Left kidney (tissue), 8 donors: ENCODE data around the gene LZTR1. TPM values are rescaled to one million over a fixed set of nuclear protein-coding genes. Genes with fewer than 3 reads are reported as not detected.
"Not testable (repeated sequence)": the region's sequence is repeated elsewhere in the genome, so short reads cannot be mapped to it uniquely, and the experiment has no call there.

Experiments
- DNase-seq: peaks from one replicate; pipeline ENCODE4 v3.0.0-alpha.2; 2013
- long read RNA-seq, 8 donors: transcript quantifications; one replicate each; lab custom pipeline, GENCODE V29; 2026
- polyA plus RNA-seq: library from polyadenylated mRNA; unstranded; fragments of 120-200 nt; gene quantifications from one replicate; pipeline ENCODE4 v1.2.1, GENCODE V29; 2013; ENCODE audit not compliant: insufficient read length

LZTR1 gene
- 50.5 TPM for polyA plus RNA-seq
- long read RNA-seq, donor 1, full-length matches to known transcripts = 6 of 6 reads
- long read RNA-seq, donor 1, partial matches to known transcripts = 0 of 6 reads
- long read RNA-seq, donor 1, other reads (novel, unspliced or antisense) = 0 of 6 reads
- long read RNA-seq, donor 2, full-length matches to known transcripts = 1 of 1 reads
- long read RNA-seq, donor 2, partial matches to known transcripts = 0 of 1 reads
- long read RNA-seq, donor 2, other reads (novel, unspliced or antisense) = 0 of 1 reads
- long read RNA-seq, donor 3, full-length matches to known transcripts = 2 of 2 reads
- long read RNA-seq, donor 3, partial matches to known transcripts = 0 of 2 reads
- long read RNA-seq, donor 3, other reads (novel, unspliced or antisense) = 0 of 2 reads
- long read RNA-seq, donor 4 = 0 reads
- long read RNA-seq, donor 5, full-length matches to known transcripts = 1 of 1 reads
- long read RNA-seq, donor 5, partial matches to known transcripts = 0 of 1 reads
- long read RNA-seq, donor 5, other reads (novel, unspliced or antisense) = 0 of 1 reads
- long read RNA-seq, donor 6, full-length matches to known transcripts = 2 of 2 reads
- long read RNA-seq, donor 6, partial matches to known transcripts = 0 of 2 reads
- long read RNA-seq, donor 6, other reads (novel, unspliced or antisense) = 0 of 2 reads
- long read RNA-seq, donor 7, full-length matches to known transcripts = 3 of 3 reads
- long read RNA-seq, donor 7, partial matches to known transcripts = 0 of 3 reads
- long read RNA-seq, donor 7, other reads (novel, unspliced or antisense) = 0 of 3 reads
- long read RNA-seq, donor 8 = 0 reads

DNA sequence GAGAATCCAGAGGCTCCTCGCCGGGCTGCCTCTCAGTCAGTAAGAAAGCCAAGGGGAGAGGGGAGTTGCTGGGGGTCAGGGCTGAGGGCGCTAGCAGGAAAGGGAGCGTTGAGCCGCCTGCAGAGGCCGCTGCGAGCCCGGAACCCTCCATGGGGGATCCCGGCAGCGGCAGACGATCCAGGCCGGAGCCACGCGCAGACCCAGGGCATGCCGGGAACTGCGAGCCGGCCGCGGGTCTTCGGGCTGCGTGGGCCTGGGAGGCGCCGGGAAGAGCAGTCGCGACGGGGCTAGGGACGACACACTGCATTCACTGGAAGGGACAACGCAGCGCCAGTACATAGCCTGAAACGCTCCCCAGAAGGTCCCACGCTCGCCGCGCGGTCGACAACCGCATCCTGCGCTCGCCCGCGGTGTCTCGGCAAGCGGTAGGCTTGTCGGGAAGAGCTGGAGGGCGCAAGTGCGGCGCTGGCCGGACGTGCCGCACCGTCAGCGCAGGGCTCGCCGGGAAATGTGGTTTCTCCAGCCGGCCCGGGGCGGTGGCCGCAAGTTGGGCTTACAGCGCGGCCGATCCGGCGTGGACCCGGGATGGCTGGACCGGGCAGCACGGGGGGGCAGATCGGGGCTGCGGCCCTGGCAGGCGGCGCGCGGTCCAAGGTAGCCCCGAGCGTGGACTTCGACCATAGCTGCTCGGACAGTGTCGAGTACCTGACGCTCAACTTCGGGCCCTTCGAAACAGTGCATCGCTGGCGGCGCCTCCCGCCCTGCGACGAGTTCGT, at the start of gene LZTR1:
LZTR1 (plus strand) TSS at position 511 of the 776 bp plus-strand sequence; CDS start at position 586, 75 bp downstream.
- DNase-seq = peak; percentile 78

DNA sequence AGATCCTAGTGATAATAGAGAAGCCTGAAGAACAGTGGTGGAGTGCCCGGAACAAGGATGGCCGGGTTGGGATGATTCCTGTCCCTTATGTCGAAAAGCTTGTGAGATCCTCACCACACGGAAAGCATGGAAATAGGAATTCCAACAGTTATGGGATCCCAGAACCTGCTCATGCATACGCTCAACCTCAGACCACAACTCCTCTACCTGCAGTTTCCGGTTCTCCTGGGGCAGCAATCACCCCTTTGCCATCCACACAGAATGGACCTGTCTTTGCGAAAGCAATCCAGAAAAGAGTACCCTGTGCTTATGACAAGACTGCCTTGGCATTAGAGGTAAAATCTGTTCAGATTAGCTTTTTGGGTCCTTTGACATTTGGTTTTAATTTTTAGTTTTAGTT, 48.2 kb upstream of the LZTR1 start:
- DNase-seq = no peak

- DNase-seq = not testable (repeated sequence)
Observed at GRCh38 chr22:20935049-20935448, 47.0 kb upstream of the LZTR1 start.

GRCh38 chr22:20935780-20936539, 46.1 kb upstream of the LZTR1 start:
- DNase-seq = not testable (repeated sequence)

DNA sequence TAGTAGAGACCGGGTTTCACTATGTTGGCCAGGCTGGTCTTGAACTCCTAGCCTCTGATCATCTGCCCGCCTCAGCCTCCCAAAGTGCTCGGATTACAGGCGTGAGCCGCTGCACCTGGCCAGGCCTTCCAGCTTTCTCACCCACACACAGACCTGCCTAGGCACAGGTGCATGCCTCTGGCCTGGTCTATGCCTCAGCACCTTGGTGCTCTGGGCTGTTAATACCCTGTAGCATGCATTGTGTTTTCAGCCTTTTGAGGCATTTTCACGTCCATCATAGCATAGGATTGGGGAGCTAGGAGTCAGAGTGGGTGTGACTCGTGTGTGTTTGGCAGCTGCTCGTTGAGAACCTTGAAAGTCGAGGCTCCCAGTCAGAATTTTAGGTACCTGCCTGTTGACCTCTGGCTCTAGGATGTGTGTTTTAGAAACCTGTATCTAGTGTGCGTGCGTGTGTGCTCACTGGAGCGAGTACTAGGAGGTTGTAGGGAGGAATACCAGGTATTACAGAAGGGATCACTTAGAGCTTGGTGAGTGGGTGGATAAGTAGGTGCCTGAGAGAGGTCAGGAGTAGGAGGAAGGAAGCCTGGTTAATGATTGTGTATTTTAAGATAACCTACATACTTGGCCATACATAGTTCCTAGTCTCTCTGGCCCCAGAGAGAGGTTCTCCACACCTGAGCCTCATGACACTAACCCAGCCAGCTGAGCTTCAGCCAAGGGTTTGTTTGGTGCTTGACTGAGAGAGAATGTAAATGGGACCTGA, 44.9 kb upstream of the LZTR1 start:
- DNase-seq = no peak

- no peak for DNase-seq
Observed at GRCh38 chr22:20937794-20938671, 44.1 kb upstream of the LZTR1 start.

DNA sequence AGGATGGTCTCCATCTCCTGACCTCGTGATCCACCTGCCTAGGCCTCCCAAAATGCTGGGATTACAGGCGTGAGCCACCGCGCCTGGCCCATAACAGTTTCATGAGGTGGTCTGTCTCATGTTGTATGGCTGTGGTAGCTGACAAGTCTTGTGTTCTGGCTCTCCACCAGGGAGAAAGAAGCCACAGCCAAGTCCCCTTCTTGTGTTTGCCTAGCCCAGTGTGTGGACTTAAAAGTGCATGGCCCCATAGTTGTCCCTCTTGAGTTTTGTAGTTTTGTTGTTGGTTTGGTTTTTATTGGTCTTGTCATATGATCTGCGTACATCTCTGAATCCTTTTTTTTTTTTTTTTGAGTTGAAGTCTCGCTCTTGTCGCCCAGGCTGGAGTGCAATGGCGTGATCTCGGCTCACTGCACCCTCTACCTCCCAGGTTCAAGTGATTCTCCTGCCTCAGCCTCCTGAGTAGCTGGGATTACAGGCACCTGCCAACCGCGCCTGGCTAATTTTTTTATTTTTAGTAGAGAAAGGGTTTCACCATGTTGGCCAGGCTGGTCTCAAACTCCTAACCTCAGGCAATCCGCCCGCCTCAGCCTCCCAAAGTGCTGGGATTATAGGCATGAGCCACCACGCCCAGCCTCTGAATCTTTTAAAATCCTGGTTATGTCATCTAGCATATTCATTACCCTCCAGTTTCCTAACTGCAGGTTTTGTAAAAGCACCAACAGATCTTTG, 42.5 kb upstream of the LZTR1 start:
- DNase-seq = not testable (repeated sequence)

GRCh38 chr22:20940186-20940651, 41.9 kb upstream of the LZTR1 start:
- no peak for DNase-seq

GRCh38 chr22:20940904-20941385, 41.2 kb upstream of the LZTR1 start:
- no peak for DNase-seq

DNA sequence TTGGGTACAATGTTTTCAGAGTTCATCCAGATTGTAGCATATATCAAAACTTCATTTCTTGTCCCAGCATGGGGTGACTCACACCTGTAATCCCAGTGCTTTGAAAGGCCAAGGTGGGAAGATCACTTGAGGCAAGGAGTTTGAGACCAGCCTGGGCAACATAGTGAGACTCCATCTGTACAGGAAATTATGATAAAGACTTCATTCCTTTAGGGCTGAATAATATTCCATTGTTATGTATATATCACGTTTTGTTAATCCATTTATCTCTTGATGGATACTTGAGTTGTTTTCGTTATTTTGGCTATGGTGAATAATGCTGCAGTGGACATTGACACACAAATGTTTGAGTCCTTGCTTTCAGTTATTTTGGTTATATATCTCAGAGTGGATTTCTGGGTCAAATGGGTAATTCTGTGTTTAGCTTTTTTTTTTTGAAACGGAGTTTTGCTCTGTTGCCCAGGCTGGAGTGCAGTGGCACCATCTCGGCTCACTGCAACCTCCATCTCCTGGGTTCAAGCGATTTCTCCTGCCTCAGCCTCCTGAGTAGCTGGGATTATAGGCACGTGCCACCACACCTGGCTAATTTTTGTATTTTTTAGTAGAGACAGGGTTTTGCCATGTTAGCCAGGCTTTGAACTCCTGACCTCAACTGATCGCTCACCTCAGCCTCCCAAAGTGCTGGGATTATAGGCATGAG, 39.7 kb upstream of the LZTR1 start:
- DNase-seq = not testable (repeated sequence)

DNA sequence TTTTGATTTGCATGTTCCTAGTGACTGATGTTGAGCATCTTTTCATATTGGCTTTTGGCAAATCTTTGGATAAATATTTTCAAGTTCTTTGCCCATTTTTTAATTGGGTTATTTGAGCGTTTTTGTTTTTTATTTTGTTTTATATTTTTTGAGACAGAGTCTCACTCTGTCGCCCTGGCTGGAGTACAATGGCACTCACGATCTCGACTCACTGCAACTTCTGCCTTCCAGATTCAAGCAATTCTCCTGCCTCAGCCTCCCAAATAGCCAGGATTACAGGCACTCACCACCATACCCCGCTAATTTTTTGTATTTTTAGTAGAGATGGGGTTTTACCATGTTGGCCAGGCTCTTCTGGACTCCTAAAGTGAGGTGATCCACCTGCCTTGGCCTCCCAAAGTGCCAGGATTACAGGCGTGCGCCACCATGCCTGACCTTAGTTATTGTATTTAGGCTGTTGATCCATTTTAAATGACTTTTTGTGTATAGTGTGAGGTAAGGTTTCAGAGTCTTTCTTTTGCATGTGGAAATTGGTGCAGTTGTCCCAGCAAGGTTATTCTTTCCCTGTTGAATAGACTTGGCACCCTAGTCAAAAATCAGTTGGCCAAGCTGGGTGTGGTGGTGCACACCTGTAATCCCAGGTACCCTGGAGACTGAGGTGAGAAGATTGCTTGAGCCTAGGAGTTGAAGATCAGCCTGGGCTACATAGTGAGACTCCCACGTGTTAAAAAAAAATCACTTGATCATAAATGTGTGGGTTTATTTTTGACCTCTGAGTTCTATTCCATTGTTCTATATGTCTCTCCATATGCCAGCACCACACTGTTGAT, 38.8 kb upstream of the LZTR1 start:
- no peak for DNase-seq

DNA sequence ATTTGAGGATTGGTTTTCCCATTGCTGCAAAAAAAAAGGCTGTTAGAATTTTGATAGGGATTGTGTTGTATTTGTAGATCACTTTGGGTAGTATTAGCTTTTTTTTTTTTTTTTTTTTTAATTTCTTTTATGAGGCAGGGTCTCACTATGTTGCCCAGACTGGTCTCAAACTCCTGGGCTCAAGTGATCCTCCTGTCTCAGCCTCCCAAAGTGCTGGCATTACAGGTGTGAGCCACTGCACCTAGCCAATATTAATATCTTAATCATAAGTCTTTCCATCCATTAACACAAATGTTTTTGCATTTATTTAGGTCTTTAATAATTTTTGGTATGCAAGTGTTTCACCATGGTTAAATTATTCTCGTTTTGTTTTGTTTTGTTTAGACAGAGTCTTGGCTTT, 38.1 kb upstream of the LZTR1 start:
- DNase-seq = no peak

- no peak for DNase-seq
Observed at GRCh38 chr22:20945578-20945934, 36.5 kb upstream of the LZTR1 start.

DNA sequence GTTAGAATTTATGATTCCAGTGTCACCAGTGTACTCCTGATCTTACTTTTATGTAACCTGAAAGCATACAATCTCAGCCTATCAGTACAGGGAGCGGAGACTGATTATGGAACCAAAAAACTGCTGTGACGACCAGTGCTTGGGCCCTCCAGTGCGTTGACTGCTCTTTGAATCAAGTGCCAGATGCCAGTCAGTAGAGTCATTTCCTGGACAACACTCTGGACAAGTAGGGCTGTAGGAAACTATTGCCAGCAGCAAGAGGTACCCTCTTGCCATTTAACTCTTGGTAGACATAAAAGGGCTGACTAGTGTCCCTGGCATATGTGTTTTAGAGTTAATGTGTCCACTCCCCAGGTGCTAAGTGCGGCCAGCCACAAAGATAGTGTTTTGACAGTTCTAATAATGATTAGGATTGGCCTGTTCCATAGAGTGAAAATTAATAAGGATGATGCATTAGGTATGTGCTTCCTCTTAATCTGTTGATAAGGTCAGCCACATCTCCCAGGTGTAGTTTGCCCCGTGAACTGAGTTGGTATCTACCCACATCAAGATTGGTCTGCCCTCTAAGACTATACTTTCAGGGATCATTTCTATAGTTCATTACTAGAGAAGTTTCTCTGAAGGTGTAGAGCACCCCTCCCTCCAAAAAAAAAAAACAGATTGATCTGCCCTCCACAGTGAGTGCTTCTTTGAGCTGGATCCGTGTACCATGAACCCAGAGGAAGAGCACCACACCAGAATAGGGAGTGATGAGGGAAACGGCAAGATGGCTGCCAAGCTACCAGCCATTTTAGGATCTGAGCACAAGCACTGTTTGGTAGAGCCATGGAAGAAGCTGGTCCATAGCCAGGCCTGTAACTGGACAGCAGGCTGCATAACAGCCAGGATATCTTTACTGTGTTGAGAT, 35.8 kb upstream of the LZTR1 start:
- DNase-seq = no peak

- DNase-seq = no peak
Observed at GRCh38 chr22:20946991-20947390, 35.1 kb upstream of the LZTR1 start.

GRCh38 chr22:20948450-20948849, 33.6 kb upstream of the LZTR1 start:
- no peak for DNase-seq
